Astrocyte of the spinal cord (primary cell): ENCODE data around the gene MED8.
A peak's percentile ranks its signal among the peaks of the same experiment; 100 is the strongest.

Experiments
- DNase-seq: peaks from one replicate; pipeline ENCODE4 v3.0.0; 2011; ENCODE audit warnings: low read depth, low spot score
- H3K4me3 ChIP-seq: 2 replicates; pipeline ENCODE4 v1.5.1; 2011; ENCODE audit warnings: low read depth, mild to moderate bottlenecking, low read length, moderate library complexity
- in situ Hi-C: cut with HindIII; loops from 2 replicates; pipeline ENCODE4 v1.10.0; 2017; ENCODE audit warnings: low sequenced_read_pairs
- TF ChIP-seq, protein P1 (sequence below): IDR thresholded peaks from 2 replicates; pipeline ENCODE4 v1.5.1; 2012; ENCODE audit warnings: low read depth, mild to moderate bottlenecking, low read length, inconsistent platforms

Gene MED8

DNA sequence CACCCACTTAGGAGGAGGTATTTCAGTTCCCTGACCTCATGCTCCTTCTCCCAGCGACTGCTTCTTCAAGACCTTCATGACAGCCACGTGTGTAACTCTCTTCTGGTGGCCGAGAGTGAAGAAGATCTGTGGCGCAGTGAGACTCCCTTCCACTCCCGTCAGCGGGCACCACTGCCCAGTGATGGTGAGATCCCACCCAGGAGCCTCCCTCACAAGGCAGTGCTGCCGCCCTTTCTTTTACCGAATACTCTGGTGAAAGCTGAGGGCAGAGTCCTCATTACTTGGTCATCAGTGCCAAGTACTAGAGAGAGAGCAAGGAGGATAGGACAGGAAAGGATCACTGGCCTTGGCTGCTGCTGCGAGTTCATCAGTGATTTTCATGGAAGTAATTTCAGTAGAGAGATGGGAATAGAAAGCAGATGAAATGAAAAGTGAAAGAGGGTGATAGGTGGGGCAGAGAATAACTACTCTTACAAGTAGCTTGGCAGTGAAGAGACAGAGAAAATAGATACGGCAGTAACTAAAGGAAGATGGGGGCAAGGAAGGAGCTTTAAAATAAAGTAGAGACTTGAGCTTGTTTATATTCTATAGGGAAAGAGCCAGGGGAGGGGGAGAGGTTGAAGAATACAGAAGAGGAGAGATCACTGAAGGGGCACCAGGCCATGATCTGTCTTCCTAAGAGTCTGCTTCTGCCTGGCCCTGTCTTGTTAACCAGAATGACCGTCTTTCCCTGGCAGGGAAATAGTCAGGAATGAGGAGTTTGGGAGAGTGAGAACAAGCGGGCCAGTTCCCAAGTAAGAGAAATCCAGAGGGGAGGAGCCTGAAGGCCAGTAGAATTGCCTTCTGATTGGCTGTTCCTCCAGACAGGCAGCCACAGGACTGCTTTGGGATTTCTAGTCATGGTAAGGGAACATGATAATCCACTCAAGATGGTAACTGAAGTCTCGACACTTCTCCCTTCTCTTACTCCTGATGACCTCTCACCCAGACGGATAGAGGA lies 45.8 kb upstream of the MED8 start:
- DNase-seq = peak; percentile 29
- H3K4me3 ChIP-seq = no peak overlapping the region
- in situ Hi-C loops = no loop called here
- TF ChIP-seq, protein P1, sequence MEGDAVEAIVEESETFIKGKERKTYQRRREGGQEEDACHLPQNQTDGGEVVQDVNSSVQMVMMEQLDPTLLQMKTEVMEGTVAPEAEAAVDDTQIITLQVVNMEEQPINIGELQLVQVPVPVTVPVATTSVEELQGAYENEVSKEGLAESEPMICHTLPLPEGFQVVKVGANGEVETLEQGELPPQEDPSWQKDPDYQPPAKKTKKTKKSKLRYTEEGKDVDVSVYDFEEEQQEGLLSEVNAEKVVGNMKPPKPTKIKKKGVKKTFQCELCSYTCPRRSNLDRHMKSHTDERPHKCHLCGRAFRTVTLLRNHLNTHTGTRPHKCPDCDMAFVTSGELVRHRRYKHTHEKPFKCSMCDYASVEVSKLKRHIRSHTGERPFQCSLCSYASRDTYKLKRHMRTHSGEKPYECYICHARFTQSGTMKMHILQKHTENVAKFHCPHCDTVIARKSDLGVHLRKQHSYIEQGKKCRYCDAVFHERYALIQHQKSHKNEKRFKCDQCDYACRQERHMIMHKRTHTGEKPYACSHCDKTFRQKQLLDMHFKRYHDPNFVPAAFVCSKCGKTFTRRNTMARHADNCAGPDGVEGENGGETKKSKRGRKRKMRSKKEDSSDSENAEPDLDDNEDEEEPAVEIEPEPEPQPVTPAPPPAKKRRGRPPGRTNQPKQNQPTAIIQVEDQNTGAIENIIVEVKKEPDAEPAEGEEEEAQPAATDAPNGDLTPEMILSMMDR = no peak

- H3K4me3 ChIP-seq = no peak overlapping the region
- in situ Hi-C loops = no loop called here
- TF ChIP-seq, protein P1 = no peak
- no peak for DNase-seq
These were observed 44.7 kb upstream of the MED8 start for GRCh38 chr1:43434256-43434655.

DNA sequence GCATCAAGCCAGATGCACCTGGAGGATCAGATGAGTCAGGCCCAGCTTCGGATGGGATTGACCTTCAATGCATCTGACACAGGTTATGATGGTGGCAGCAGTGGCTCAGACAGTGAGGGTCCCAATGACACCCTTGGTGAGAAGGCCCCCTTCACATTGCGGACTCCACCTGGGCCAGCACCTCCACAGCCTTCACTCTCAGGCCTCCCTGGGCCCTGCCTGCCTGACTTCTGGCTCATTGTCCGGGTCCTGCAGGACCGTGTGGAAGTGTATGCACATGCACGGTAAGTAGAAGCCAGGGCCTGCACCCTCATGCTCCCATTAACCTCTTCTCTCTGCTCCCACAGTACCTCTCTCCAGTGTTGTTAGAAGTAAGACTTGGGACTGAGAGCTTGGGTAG lies 43.3 kb upstream of the MED8 start:
- no peak for DNase-seq
- TF ChIP-seq, protein P1 = no peak
- H3K4me3 ChIP-seq = no peak overlapping the region
- in situ Hi-C loops = no loop called here

GRCh38 chr1:43432171-43432860 lies 42.7 kb upstream of the MED8 start:
- TF ChIP-seq, protein P1 = no peak

DNA sequence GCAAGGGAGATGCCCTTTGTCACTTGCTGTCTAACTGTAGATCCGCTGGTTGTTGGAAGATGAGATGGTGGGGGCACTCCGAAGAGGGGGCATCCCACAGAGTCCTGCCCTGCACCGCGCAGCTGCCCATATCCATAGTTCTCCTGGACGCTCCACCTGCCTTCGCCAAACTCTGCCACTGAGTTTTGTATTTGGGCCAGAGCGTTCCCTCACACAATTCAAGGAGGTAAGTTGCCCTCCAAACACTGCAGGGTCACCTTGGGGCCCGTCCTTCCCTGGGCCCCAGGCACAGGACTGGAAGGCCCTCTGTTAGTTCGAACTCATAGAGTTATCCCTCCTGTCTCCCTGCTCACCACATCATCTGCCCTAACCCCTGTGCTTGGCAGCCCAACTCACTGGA lies 42.1 kb upstream of the MED8 start:
- in situ Hi-C loops = no loop called here
- TF ChIP-seq, protein P1 = no peak
- DNase-seq = no peak
- H3K4me3 ChIP-seq = no peak overlapping the region

More at GRCh38 chr1:43432171-43432860, 42.7 kb upstream of the MED8 start:
- no peak overlapping the region for H3K4me3 ChIP-seq
- no peak for DNase-seq
- in situ Hi-C loops = no loop called here

DNA sequence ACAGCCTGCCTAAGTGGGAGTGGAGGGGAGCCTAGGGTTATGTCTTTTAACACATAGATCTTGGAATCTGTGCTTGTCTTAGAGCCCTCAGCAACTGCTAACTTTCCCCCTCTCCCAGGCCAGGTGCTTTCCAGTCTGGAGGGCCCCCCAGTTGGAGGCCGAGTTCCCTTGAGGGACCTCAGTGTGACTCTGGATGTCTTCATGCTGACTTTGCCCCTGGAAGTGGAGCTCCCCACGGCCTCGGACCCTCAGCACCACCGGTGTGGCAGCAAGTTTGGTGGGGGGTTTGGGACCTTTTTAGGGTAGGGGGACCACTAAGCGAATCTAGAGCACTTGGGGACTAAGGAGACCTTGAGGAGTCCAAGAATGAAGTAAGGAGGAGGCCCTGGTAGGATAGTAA lies 41.2 kb upstream of the MED8 start:
- in situ Hi-C loops = no loop called here
- no peak for DNase-seq
- H3K4me3 ChIP-seq = no peak overlapping the region
- TF ChIP-seq, protein P1 = no peak
